AG09309 (cell line): ENCODE results near the gene LRRC32.

Experiments used
- DNase-seq: peaks from one replicate; pipeline ENCODE4 v3.0.0-alpha.2; 2010; ENCODE audit warnings: low read depth
- H3K4me3 ChIP-seq: 2 replicates; pipeline ENCODE4 v1.5.1; 2011; ENCODE audit warnings: mild to moderate bottlenecking, low read depth, low read length, moderate library complexity; ENCODE audit not compliant: control insufficient read depth
- TF ChIP-seq, protein P1 (sequence below): IDR thresholded peaks from 2 replicates; pipeline ENCODE4 v1.5.1; 2011; ENCODE audit warnings: mild to moderate bottlenecking, low read depth, low read length, inconsistent platforms; ENCODE audit not compliant: insufficient read depth, control insufficient read depth; ENCODE audit errors: missing control alignments

Gene LRRC32

GRCh38 chr11:76700177-76701100 is 29.9 kb upstream of the LRRC32 start:
- TF ChIP-seq, protein P1, sequence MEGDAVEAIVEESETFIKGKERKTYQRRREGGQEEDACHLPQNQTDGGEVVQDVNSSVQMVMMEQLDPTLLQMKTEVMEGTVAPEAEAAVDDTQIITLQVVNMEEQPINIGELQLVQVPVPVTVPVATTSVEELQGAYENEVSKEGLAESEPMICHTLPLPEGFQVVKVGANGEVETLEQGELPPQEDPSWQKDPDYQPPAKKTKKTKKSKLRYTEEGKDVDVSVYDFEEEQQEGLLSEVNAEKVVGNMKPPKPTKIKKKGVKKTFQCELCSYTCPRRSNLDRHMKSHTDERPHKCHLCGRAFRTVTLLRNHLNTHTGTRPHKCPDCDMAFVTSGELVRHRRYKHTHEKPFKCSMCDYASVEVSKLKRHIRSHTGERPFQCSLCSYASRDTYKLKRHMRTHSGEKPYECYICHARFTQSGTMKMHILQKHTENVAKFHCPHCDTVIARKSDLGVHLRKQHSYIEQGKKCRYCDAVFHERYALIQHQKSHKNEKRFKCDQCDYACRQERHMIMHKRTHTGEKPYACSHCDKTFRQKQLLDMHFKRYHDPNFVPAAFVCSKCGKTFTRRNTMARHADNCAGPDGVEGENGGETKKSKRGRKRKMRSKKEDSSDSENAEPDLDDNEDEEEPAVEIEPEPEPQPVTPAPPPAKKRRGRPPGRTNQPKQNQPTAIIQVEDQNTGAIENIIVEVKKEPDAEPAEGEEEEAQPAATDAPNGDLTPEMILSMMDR = no peak
- peak; percentile 52 for DNase-seq
- H3K4me3 ChIP-seq = no peak overlapping the region

DNA sequence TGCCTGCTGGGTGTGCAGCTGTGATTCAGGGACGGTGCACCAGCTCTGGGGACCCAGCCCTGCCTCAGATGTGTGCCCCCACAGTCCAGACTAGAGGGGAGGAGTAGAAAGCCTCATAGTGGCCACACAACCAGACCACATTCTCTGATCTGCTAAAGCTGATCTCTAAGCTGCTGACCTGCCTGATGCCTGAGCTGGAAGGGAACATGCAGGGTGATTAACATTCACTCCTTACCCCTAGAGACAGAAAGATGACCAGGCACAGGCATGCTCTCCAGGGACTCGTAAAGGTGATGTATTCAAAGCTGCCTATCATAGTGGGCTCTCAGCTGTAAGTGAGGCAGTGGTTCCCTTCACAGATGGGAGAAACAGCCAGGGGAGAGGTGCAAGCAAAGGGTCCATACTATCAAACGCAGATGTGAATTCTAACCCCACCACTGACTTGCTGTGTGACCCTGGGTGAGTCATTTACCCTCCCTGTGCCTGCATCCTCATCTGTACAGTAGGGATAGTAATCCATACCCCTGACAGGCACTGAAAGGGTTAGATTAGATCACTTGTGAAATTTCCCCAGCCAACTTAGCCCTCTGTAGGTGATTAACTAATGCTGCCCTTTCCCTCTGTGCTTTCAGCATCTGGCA is 29.0 kb upstream of the LRRC32 start:
- DNase-seq = no peak
- H3K4me3 ChIP-seq = no peak overlapping the region
- TF ChIP-seq, protein P1 = no peak

DNA sequence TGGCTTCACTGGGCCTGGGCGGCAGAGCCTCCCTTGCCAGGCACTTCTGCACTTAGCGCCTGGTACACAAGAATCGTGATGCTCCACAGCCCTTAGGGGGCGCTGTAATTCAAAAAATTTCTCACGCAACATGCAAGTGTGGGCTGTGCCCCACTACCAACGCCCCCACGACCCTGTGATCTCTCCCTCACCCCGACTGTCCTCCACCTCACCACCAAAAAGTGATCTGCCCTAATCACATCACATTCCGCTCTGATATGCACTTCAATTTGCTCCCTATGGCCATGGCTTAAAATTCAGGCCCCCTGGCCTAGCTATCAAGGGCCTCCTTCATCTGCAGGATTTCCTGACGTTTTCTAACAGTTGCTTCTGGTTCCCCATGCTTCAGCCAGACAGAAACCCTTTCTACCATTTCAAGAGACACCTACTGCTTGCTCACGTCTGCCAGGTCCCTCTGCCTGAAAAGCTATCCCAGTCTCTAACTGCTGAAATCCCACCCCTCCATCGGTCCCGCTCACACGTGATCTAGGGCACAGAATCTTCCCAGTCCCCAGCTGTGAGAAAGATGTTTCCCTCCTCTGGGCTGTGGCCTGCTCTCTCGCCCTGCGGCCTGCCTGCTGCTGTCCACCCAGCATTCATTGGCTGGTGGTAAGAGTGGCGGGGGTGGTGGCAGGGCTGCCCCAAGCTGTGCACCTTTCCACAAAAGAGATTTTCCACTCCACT is 27.9 kb upstream of the LRRC32 start:
- H3K4me3 ChIP-seq = no peak overlapping the region
- DNase-seq = no peak
- TF ChIP-seq, protein P1 = peak; percentile 23

- DNase-seq = no peak
- TF ChIP-seq, protein P1 = no peak
Observed at GRCh38 chr11:76696756-76697155, 26.2 kb upstream of the LRRC32 start.

DNA sequence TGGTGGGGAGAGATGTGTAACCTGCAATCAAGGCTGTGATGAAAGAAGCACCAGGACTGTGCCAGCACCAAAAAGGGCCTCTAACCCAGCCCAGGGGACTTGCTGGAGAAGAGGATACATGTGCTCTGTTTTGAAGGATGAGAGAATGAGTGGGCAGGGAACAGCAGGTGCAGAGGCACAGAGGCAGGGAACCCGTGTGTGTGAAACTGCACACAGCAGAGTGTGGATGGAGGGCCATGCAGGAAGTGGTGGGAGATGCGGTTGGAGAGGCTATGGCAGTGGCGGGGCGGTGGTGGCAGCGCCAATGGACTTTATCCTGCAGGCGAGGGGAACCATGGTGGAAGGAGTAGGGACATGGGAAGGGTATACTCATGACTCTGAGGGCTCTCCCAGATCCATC is 25.2 kb upstream of the LRRC32 start:
- no peak for DNase-seq
- no peak overlapping the region for H3K4me3 ChIP-seq
- TF ChIP-seq, protein P1 = no peak

More at GRCh38 chr11:76696756-76697155, 26.2 kb upstream of the LRRC32 start:
- no peak overlapping the region for H3K4me3 ChIP-seq

DNA sequence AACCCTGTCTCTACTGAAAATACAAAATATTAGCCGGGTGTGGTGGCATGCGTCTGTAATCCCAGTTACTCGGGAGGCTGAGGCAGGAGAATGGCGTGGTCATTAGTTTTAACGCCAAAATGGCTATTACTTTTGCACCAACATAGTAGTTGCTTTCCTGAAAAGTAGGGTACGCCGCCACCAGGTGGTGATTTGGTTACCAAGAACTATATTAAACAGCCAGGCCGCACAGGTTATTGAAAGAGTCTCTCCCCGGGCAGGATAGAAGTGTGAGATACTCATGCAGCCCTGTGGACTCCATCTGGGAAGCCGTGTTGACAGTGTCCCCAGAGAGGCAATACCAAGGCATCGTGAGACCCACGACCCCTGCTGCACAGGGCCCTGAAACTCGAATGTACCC is 24.6 kb upstream of the LRRC32 start:
- no peak overlapping the region for H3K4me3 ChIP-seq
- DNase-seq = no peak
- TF ChIP-seq, protein P1 = no peak
